Endothelial cell (in vitro differentiated cells): ENCODE measurements around the gene TOR1A. TPM values are rescaled to one million over a fixed set of nuclear protein-coding genes. Genes with fewer than 3 reads are reported as not detected.
A peak's percentile ranks its signal among the peaks of the same experiment; 100 is the strongest.

ENCODE experiments used
- DNase-seq: peaks from one replicate; pipeline ENCODE4 v3.0.0; 2021; ENCODE audit warnings: low spot score
- H3K27ac Mint-ChIP-seq: one replicate; pipeline ENCODE4 v1.8.0; 2021; ENCODE audit warnings: mixed read lengths, inconsistent platforms; ENCODE audit not compliant: unreplicated experiment
- H3K27me3 Mint-ChIP-seq: one replicate; pipeline ENCODE4 v1.8.0; 2021; ENCODE audit warnings: mild to moderate bottlenecking, moderate library complexity, mixed read lengths, inconsistent platforms; ENCODE audit not compliant: unreplicated experiment
- H3K36me3 Mint-ChIP-seq: one replicate; pipeline ENCODE4 v1.8.0; 2021; ENCODE audit warnings: mild to moderate bottlenecking, low read depth, mixed read lengths, inconsistent platforms; ENCODE audit not compliant: unreplicated experiment
- H3K4me1 Mint-ChIP-seq: one replicate; pipeline ENCODE4 v1.8.0; 2021; ENCODE audit warnings: mild to moderate bottlenecking, mixed read lengths, inconsistent platforms; ENCODE audit not compliant: unreplicated experiment
- H3K4me3 Mint-ChIP-seq: one replicate; pipeline ENCODE4 v1.8.0; 2021; ENCODE audit warnings: mild to moderate bottlenecking, mixed read lengths, inconsistent platforms; ENCODE audit not compliant: unreplicated experiment
- H3K9me3 Mint-ChIP-seq: one replicate; pipeline ENCODE4 v1.8.0; 2021; ENCODE audit warnings: mixed read lengths, inconsistent platforms; ENCODE audit not compliant: unreplicated experiment
- CTCF ChIP-seq: fragments of 200-600 bp; sonication (generic); IDR thresholded peaks from one replicate; pipeline ENCODE4 v1.5.0; 2021; ENCODE audit warnings: antibody characterized with exemption; ENCODE audit not compliant: unreplicated experiment
- long read RNA-seq: library from polyadenylated mRNA; unstranded; transcript quantifications from one replicate; pipeline ENCODE4 v2.0.0, GENCODE V29; 2020; ENCODE audit not compliant: unreplicated experiment
- total RNA-seq: library from RNA; stranded (reverse); fragmentation: NEBNext Ultra II Directional; extraction: Animal tissue kit (Norgen Biotek cat#: 25700); gene quantifications from one replicate; pipeline ENCODE4 v1.2.1, GENCODE V29; 2021; ENCODE audit not compliant: unreplicated experiment

The TOR1A gene
- total RNA-seq: 58.0 TPM
- long read RNA-seq, transcript TOR1A-201 (5 exons, 2,076 nt): major isoform, 73 of 76 reads
- long read RNA-seq, partial matches to known transcripts: 0 of 76 reads
- long read RNA-seq, other reads (novel, unspliced or antisense): 3 of 76 reads

DNA sequence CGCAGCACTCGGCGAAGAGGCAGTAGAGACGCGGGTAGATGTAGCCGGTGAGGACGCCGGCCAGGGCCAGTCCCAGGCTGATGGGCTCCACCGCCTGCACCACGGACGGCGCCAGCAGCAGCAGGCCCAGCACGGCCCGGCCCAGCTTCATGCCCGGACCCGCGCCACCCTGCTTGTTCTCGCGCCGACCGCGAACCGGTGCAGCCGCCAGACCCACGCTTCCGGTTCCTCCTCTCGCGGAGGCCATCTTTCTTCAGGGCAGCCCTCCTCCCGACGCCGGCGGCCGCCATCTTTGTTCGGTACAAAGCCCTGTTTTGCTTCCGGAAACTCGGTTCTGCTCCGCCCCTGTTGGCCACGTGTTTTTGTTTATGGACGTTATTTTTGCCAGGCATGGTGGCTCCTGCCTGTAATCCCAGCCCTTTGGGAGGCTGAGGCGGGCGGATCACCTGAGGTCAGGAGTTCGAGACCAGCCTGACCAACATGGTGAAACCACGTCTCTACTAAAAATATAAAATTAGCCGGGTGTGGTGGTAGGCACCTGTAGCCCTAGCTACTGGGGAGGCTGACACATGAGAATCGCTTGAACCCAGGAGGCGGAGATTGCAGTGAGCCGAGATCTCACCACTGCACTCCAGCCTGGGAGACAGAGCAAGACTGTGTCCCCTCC is at the start of gene TOR1A:
Gene TOR1A, minus strand, starts transcription at position 202 of the 667 bp plus-strand sequence. Its CDS starts 51 bp downstream, at position 151.
- Mint-ChIP-seq H3K4me3 (peak within 1 kb of the TSS; percentile 90), H3K4me1 (peaks cover 19% of the 10 kb centered on the region), H3K9me3 (no peaks in the 10 kb centered on the region), H3K27ac (peak within 1 kb of the TSS; percentile 81), H3K36me3 (peaks cover 17% of the 10 kb centered on the region), H3K27me3 (no peaks in the 10 kb centered on the region)
- peak; percentile 89 for DNase-seq
- TF ChIP-seq CTCF: no peak

GRCh38 chr9:129871046-129871445 is 47.1 kb upstream of the TOR1A start:
- Mint-ChIP-seq H3K36me3 (peaks cover 17% of the 10 kb centered on the region), H3K27ac (no peak overlapping the region)

GRCh38 chr9:129869585-129870501 is 45.9 kb upstream of the TOR1A start:
- Mint-ChIP-seq H3K4me3 (no peak overlapping the region), H3K36me3 (peaks cover 17% of the 10 kb centered on the region), H3K9me3 (no peaks in the 10 kb centered on the region), H3K4me1 (no peaks in the 10 kb centered on the region), H3K27me3 (peaks cover 2% of the 10 kb centered on the region), H3K27ac (no peak overlapping the region)
- TF ChIP-seq CTCF: no peak
- no peak for DNase-seq

More at GRCh38 chr9:129871046-129871445, 47.1 kb upstream of the TOR1A start:
- TF ChIP-seq CTCF: no peak
- H3K9me3 Mint-ChIP-seq: no peaks in the 10 kb centered on the region
- no peaks in the 10 kb centered on the region for H3K4me1 Mint-ChIP-seq
- DNase-seq: no peak
- peaks cover 2% of the 10 kb centered on the region for H3K27me3 Mint-ChIP-seq
- no peak overlapping the region for H3K4me3 Mint-ChIP-seq

DNA sequence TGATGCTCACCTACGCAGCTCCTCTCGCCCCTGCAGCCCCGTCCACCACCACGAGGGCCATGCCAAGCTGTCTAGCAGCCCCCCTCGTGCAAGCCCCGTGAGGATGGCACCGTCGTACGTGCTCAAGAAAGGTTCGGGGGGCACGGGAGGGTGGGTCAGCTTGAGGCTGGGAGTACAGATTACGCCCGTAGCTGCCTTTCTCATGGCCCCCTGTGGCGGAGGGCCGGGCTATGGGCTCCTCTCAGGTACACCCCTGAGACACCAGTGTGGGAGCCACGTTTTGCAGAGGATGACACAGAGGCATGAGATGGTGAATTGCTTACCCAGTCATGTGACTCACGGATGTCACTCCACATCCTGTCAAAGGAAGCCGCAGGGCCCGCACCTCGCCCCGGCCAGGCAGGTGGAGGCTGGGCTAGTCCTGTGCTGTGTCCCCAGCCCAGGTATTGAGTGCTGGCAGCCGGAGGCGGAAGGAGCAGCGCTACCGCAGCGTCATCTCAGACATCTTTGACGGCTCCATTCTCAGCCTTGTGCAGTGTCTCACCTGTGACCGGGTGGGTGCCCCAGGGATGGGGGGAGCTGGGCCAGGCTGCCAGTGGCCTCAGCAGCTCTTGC is 45.0 kb upstream of the TOR1A start:
- peaks cover 11% of the 10 kb centered on the region for H3K36me3 Mint-ChIP-seq
- no peak overlapping the region for H3K27ac Mint-ChIP-seq
- H3K9me3 Mint-ChIP-seq: no peaks in the 10 kb centered on the region
- H3K4me1 Mint-ChIP-seq: no peaks in the 10 kb centered on the region
- peaks cover 2% of the 10 kb centered on the region for H3K27me3 Mint-ChIP-seq
- no peak overlapping the region for H3K4me3 Mint-ChIP-seq
- no peak for TF ChIP-seq CTCF
- DNase-seq: no peak
